22Rv1 (cell line): ENCODE results near the gene ATRN.

Experiments
- ZFX ChIP-seq: fragments of 450-650 bp; IDR thresholded peaks from 2 replicates; pipeline ENCODE4 v1.6.1; 2017; ENCODE audit warnings: antibody characterized with exemption, borderline replicate concordance
- TF ChIP-seq, protein P1 (sequence below): fragments of 450-650 bp; IDR thresholded peaks from 2 replicates; pipeline ENCODE4 v1.5.1; 2017; ENCODE audit warnings: mild to moderate bottlenecking

GRCh38 chr20:3667434-3668037 is 196.7 kb downstream of the ATRN start:
- TF ChIP-seq, protein P1, sequence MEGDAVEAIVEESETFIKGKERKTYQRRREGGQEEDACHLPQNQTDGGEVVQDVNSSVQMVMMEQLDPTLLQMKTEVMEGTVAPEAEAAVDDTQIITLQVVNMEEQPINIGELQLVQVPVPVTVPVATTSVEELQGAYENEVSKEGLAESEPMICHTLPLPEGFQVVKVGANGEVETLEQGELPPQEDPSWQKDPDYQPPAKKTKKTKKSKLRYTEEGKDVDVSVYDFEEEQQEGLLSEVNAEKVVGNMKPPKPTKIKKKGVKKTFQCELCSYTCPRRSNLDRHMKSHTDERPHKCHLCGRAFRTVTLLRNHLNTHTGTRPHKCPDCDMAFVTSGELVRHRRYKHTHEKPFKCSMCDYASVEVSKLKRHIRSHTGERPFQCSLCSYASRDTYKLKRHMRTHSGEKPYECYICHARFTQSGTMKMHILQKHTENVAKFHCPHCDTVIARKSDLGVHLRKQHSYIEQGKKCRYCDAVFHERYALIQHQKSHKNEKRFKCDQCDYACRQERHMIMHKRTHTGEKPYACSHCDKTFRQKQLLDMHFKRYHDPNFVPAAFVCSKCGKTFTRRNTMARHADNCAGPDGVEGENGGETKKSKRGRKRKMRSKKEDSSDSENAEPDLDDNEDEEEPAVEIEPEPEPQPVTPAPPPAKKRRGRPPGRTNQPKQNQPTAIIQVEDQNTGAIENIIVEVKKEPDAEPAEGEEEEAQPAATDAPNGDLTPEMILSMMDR: no peak
- TF ChIP-seq ZFX: no peak
